GM13976 (cell line): ENCODE results near the gene IDH3G.

ENCODE experiments used
- DNase-seq: peaks from one replicate; pipeline ENCODE4 v3.0.0; 2012; ENCODE audit warnings: low spot score
- in situ Hi-C: fragments of 300-500 bp; cut with MboI; formaldehyde crosslinking; loops from one replicate; pipeline ENCODE4 v1.12.0; 2022; ENCODE audit warnings: low sequenced_read_pairs, mixed read lengths, inconsistent platforms; ENCODE audit not compliant: unreplicated experiment
- TF ChIP-seq, protein P1 (sequence below): IDR thresholded peaks from 2 replicates; pipeline ENCODE4 v1.5.1; 2012; ENCODE audit warnings: borderline replicate concordance, mild to moderate bottlenecking; ENCODE audit not compliant: insufficient read depth; ENCODE audit errors: extremely low read depth, missing control alignments, control extremely low read depth

Gene IDH3G

DNA sequence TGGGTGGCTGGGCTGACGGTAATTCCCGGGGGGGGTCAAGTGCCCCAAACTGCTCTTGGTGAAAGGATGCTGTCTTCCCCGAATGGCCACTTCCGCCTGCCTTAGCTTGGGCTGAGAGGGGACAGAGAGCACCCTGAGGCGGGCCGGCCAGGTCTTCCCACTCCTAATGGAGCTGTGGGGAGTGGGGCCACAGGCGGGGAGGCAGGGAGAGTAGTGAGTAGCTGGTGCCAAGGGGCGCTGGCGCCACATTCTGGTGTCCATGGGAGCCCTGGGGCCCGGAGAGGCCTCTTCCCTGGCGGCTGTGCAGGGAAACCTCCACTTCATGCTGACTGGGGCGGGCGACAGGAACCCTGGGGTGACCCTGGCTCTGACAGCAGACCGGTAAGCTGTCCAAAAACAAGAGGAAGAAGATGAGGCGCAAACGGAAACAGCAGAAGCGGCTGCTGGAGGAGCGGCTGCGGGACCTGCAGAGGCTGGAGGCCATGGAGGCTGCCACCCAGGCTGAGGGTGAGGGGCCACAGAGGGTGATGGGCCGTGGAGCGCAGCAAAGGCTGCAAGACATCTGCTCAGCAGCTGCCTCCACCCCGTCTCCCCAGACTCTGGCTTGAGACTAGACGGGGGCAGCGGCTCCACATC, 10.7 kb downstream of the IDH3G start:
- TF ChIP-seq, protein P1, sequence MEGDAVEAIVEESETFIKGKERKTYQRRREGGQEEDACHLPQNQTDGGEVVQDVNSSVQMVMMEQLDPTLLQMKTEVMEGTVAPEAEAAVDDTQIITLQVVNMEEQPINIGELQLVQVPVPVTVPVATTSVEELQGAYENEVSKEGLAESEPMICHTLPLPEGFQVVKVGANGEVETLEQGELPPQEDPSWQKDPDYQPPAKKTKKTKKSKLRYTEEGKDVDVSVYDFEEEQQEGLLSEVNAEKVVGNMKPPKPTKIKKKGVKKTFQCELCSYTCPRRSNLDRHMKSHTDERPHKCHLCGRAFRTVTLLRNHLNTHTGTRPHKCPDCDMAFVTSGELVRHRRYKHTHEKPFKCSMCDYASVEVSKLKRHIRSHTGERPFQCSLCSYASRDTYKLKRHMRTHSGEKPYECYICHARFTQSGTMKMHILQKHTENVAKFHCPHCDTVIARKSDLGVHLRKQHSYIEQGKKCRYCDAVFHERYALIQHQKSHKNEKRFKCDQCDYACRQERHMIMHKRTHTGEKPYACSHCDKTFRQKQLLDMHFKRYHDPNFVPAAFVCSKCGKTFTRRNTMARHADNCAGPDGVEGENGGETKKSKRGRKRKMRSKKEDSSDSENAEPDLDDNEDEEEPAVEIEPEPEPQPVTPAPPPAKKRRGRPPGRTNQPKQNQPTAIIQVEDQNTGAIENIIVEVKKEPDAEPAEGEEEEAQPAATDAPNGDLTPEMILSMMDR = no peak
- in situ Hi-C loops = no loop called here
- no peak for DNase-seq

DNA sequence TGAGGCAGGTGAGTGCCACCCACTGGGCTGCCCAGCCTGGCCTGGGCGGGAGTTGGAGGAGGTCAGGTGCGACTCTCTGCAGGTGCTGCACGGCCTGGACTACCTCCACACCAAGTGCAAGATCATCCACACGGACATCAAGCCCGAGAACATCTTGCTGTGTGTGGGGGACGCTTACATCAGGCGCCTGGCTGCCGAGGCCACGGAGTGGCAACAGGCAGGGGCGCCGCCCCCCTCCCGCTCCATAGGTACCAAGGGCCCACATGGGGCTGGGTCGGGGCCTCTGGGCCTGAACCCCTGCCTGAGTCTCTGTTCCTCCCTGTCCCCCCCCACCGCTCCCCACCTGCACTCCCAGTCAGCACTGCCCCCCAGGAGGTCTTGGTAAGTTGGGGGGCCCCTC, 11.3 kb downstream of the IDH3G start:
- TF ChIP-seq, protein P1 = no peak
- DNase-seq = no peak
- in situ Hi-C loops = no loop called here

DNA sequence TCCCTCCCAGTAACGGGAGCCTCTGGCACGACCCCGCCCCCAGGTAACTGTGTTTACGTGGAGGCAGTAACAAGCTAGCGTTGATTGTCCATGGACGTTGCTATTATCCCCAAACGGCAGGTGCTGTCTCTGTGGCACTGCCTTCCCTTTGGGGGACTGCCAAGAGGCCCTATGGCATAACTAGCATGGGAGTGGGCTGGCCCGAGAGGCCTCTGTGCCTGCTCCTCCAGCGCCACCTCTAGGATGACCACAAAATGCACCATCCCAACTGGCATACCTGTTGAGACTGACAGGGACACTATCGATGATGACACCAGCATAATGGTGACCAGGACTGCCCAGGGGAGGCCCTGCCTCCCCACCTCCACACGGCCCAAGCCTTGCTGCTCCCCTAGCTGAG, 11.9 kb downstream of the IDH3G start:
- in situ Hi-C loops = no loop called here
- TF ChIP-seq, protein P1 = no peak
- DNase-seq = no peak

DNA sequence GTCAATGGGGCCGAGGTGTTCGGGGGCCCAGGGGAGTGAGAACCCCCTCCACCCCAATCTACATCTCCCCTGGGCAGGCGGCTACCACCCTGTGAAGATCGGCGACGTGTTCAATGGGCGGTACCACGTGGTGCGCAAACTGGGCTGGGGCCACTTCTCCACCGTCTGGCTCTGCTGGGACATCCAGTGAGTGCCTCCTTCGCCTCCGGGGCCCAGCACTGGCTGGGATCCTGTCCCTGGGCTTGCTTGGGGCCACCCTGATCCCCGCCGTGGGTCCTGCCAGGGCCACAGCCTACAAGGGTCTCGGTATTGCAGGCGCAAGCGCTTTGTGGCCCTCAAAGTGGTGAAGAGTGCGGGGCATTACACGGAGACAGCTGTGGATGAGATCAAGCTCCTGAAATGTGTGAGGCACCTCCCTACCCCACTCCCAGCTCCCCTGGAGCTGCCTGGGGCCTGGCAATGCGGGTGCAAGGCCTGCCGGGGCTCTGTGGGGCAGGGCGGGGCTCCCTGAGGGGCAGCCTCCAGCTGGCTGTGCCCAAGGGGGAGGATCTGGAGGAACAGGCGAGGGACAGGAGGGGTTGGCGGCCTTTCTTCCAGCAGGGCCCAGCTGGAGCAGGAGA, 12.6 kb downstream of the IDH3G start:
- TF ChIP-seq, protein P1 = no peak
- in situ Hi-C loops = no loop called here
- no peak for DNase-seq

DNA sequence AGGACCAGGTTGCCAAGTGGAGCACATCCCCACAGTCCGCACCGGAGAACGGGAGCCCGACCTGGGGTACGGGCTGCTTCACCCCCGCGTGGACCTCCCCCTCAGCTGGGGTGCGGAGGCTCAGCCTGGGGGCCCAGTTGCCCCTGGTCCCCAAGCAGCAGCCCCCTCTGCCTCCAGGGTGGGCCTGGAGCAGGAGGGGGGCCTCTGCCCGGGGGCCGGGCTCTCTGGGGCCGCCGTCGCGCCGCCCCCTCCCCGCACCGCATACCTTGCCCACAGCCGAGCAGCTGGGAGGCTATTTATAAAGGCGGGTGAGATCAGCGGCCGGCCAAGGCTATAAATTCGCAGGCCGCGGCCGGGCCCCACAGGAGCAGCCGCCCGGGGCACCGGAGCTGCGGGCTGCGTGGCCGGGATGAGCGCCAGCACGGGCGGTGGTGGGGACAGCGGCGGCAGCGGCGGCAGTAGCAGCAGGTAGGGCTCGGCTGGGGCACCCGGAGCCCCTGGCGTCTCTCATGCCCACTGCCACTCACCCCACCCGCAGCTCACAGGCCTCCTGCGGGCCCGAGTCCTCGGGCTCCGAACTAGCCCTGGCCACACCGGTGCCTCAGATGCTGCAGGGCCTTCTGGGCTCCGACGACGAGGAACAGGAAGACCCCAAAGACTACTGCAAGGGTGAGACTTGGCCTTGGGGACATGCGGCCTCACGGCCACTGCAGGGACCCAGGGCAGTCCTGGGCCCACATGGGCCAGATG, 13.3 kb downstream of the IDH3G start, which contains the start of gene SRPK3:
TSS of gene SRPK3 (plus strand) at position 364 of the 750 bp plus-strand sequence. CDS start at position 410, 46 bp downstream.
- DNase-seq = no peak
- TF ChIP-seq, protein P1 = no peak
- in situ Hi-C loops = no loop called here

DNA sequence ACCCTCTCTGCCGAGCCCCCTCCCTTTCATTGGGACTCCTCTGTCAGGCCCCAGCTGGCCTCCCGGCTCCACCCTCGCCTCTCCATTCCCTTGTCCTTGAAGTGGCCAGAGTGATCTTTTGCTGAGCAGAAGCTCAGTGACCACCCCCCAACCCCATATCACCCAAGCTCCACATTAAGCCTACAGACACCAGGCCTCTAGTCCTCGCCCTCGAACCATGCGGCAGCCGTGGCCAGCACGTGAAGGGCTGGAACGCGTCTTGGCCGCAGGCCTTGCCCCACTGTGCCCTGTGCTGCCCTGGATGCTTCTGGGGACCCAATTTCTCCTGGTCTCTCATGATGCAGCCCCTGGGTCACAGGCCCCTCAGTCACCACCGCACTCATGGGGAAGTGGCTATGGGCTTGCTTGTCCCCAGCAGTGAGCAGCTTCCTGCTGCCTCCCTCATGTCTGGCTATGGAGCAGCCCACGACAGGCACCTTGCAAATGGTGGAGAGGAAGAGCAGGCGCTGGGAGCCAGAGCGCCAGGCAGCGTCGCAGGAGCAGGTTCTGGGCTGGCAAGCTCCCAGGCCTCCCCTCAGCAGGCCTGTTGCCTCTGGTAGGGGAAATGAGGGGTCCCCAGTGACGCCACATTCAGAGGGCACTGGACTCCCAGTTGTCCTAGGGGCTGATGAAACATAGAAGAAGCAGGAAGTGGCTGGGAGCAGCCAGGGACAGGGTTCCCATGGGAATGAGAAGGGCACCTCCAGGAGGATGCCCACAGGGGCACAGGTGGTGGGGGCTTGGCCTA, 14.1 kb downstream of the IDH3G start:
- in situ Hi-C loops = no loop called here
- DNase-seq = no peak
- TF ChIP-seq, protein P1 = no peak
